GM21381 (cell line): Measurements from ENCODE around the gene STUM.
"Not testable (repeated sequence)": the region's sequence is repeated elsewhere in the genome, so short reads cannot be mapped to it uniquely, and the experiment has no call there.

Experiments
- ATAC-seq: cut with Tn5 transposase; IDR thresholded peaks from one replicate; pipeline ENCODE4 v1.9.1; 2021; ENCODE audit warnings: mild to moderate bottlenecking, moderate library complexity; ENCODE audit not compliant: unreplicated experiment

Gene STUM, protein sequence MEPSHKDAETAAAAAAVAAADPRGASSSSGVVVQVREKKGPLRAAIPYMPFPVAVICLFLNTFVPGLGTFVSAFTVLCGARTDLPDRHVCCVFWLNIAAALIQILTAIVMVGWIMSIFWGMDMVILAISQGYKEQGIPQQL

DNA sequence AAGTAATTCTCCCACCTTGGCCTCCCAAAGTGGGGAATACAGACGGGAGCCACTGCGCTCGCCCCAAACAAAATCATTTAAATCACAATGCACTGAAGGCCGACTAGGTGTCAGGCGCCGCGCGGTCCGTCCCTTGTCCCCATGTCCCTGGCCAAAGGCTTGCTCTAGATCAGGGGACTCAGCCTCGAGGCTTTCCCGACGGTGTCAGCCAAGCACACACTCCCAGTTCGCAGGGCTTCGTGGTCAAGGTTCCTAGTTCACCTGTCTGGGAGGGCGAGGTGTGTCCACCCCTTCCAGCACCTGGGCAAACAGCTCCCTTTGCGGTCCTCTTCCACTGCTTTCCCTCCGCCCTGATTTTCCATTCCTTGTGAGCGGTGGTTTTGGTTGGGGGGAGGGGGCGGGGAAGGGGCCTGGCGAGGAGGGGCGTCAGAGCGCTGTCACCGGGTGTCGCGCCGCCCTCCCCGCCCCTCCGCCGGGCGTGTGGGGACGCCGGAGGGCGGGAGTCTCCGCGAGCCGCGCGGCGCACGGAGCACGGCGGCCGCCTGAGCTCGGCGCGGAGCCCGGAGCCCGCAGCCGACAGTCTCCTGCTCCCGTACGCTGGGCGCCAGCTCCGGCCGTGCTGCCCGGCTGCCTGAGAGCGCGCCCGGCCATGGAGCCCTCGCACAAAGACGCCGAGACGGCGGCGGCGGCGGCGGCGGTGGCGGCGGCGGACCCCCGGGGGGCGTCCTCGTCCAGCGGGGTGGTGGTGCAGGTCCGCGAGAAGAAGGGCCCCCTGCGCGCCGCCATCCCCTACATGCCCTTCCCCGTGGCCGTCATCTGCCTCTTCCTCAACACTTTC is at the start of gene STUM:
Gene STUM (plus strand): TSS at position 509 of the 838 bp plus-strand sequence. CDS start 141 bp downstream, at position 650.
- no peak for ATAC-seq

DNA sequence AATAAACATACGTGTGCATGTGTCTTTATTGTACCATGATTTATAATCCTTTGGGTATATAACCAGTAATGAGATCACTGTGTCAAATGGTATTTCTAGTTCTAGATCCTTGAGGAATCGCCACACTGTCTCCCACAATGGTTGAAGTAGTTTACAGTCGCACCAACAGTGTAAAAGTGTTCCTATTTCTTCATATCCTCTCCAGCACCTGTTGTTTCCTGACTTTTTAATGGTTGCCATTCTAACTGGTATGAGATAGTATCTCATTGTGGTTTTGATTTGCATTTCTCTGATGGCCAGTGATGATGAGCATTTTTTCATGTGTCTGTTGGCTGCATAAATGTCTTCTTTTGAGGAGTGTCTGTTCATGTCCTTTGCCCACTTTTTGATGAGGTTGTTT is 48.9 kb upstream of the STUM start:
- not testable (repeated sequence) for ATAC-seq

DNA sequence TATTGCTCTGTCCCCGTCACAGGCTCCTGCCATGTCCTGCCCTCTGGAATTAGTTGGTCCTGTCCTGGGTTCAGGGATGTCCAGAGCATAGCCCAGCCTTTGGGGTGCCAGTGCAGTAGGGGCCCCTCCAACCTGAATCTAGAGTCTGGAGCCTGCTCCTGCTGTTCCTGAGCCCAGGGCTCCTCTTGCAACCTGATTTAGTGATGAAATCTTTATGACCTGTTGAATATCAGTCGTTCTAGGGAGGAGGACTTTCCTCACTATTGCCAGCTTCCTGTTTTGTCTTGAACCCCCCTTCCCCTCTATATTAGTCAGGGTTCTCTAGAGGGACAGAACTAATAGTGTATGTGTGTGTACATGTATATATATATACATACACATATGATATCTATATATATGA is 42.5 kb upstream of the STUM start:
- no peak for ATAC-seq

DNA sequence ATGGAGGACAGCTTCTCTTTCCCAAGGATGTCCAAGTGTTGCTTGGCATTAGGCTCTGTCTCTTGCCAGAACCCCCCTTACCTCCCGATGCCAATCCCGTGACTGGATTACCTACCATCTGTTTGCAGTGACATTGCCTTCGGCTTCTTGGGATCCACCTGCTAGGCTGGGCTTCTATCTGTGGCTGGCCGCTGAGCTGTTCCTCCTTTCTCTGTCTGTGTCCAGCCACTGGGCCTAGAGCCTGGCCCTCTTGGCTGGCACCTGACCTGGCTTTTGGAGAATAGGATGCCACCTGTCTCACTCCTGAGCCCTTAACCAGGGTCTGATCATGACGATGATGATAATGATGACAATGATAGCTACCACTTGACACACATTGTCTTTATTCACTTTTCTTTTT is 41.6 kb upstream of the STUM start:
- ATAC-seq = no peak

DNA sequence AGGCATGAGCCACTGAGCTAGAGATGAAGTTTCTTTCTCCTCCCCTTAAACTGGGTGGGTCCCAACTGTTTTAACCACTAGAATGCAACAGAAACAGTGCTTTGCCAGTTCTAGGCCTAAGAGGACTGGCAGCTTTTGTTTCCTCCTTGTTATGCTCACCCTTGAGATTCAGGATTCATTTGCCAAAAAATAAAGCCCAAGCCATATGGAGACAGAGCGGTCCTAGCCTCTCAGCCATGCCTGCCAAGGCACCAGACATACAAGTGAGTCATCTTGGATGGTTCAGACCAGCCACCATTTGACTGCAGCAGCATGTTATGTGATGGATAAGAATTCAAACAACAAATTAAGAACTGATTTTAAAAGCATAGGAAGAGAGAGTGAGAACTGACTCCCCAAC is 38.1 kb upstream of the STUM start:
- ATAC-seq = no peak

DNA sequence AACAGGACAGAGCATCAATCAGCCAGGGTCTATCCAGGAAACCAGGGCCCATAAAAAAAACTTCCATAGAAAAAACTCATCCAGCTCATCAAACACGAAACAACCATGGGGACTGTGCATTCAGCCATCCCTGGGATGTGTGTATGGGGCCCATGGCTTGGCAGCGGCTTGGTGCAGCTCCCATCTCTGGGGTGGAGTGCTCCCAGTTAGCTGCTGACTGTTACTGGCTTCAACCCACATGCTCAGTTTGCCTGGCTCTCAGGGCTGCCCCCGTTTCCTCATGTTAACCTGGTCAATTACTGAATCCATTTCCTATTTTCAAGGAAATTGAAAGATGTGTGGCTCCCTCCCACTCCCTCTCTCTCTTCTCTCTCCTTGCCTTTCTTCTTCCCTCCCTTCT is 37.3 kb upstream of the STUM start:
- ATAC-seq = no peak

DNA sequence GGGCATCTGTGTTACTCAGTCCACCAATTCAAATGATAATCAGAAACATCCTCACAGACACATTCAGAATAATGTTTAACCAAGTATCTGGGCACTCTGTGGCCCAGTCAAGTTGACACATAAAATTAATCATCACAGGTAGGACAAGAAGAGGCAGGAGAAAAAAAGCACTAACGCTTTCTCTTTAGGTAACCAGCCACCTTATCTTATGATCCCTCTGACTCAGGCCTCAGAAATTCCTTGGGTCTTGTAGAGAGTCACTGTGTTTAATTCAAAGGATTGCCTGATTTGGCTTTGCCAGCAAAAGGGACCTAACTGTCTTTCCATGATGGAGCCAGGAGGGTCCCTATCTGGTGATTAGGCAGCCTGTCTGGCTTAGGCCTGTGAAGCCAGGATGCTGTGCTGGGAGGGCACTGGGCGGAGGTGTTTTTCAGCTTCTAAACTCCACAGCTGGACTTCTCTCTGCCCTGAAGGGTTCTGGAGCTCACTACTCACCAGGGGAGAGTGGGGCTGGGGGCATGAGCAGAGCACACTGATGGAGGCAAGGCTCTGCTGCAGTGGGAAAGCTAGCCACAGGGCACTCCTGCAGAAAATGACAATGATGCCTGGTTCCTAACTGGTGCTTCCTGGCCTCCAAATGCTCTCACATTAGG is 36.4 kb upstream of the STUM start:
- no peak for ATAC-seq

DNA sequence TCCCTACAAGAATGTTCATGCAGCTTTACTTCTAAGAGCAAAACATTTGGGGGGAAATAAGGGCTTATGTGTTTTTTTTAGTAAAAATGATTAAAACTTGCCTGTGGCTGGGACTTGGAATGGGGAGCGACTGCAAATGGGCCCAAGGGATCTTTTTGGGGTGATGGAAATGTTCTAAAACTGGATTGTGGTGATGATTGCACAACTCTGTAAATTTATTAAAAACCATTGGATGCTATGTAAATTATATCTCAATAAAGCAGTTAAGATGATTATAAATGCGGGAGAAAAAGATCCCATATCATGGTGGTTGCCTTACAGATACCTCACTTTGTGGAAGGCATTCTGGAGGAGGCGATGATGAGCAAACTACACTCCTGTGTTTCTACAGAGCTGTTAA is 30.2 kb upstream of the STUM start:
- no peak for ATAC-seq

DNA sequence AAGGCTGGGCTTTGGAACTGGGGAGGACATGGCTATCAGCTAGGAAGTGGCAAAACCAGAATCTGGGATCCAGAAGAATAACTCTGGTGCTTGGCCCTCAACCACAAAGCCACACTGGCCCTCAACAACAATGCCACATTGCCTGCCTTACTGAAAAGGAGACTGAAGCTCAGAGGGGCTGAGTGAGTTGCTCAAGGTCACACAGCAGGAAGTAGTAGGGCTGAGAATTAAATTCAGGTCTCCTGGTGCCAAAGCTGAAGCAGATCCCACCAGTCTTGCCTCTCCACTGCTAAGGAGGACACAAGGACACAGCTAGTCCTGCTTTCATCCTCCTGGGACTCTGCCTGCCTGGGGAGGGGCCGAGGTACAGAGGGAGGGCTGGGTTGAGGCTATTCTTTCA is 29.4 kb upstream of the STUM start:
- ATAC-seq = no peak

DNA sequence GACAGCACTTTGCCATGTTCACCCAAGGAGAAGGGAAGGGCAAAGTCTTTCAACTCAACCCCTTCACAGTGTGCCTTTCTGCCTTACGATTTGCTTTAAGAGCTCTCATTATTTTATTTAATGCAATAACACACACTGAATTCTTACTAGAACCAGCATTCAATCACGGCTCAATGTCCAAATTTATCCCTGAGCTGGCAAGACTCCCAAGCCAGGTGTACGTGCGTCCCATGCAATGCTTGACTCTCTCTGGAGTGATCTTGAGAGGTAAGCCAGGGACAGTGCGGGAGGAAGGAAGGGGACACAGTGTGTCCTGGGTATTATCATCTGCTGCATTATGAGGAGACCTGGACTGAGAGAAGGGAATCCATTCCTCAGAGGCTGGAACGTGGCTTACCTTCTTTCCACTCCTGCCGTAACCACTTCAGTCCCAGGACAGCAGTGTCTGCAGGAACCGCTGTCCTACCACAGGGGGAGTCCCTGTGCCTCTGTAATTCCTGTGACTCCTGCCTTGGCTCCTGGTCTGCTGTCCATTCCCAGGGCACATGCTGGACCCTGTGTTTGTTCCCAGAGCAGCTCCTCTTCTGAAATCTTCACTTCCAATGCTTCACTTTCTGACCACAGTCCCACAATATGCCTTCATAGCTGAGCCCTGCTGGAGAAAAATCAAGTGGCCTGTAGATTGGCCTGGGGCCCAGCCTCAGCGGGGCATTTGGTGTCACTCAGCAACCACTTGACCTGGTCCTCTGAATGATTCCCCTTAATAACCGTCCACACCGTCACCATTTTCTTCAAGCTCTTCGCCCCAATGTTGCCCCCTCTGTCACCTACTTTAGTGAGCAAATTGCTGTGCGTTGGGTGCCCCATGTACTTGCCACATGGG is 28.6 kb upstream of the STUM start:
- no peak for ATAC-seq

DNA sequence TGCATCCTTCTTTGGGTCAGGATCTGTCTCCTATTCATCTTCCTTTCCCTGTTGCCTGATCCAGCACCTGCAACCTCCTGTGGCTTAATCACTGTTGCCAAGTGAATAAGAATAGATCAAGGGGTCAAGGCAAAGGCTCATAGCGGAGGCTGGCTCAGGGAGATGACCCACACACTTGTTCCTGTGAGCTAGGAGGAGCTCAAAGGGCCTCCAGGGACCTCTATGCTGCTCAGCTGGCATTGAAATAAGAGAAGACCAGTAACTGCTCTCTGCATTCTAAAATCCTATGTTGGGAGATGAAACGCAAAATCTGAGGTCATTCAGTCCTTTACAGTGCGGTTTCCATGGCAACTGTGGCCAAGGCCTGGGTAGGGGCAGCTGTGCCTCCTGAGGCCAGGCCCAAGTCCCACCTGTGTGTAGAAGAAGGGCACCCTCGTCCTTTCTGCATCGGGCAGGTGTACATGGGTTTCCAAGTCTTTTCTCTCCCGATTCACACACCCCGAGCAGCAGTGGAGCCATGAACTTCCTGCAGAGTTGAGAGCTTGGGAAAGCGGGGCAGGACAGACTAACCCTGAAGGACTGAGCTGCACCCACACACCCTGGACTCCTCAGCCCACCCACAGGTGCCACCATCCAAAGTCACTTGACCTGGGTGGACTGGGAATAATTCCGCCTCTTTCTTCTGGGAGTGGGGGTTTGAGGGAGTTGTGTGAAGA is 27.8 kb upstream of the STUM start:
- ATAC-seq = no peak

DNA sequence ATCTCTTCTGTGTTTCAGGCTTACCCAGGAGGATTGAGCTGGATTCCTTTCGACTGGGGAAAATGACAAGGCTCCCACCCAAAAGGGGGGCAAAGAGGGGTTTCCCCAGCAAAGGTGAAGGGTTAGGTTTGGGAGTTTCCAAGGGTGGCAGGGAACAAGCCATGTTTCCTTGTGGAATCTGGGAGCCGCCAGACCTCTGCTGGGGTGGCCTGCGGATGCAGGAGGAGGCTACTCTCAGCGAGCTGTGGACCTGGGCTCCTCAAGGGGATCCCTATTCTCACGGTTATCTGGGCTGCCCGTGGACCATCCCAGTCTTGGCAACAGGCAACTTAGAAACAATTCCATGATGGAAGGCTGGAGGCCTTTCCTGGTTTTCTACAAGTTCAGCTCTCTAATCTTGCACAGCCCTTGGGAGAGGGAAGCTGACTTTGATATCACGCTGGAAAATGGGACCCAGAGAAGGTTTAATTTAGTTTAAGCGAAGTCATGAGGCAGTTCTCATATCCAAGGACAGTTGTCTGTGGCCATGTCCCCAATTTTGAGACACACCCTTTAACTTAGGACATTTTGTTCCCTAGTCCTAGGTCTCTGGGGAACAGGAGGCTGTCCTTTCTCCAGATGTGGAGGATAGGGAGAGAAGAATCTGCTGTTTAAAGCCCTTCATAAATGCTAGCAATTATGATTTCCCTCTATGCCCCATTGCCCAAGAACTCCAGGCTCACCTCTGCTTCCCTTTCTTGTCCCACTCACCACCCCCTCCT is 24.7 kb upstream of the STUM start:
- no peak for ATAC-seq

DNA sequence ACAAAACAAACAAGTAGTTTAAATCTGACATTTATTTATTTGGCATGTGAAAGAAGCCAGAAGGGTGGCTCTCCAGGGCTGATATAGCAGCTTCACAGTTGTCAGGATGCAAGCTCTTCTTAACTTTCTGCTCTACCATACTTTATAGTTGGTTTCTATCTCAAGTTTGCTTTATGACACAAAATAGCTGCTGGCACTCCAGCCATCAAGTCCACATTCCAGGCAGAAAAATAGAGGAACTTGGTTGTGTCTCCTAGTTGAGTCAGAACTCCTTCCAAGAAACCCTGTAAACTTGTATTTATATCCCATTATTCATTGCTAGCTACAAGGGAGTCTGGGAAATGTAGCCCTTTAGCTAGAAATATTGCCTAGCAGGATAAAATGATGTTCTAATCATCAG is 24.0 kb upstream of the STUM start:
- ATAC-seq = no peak

DNA sequence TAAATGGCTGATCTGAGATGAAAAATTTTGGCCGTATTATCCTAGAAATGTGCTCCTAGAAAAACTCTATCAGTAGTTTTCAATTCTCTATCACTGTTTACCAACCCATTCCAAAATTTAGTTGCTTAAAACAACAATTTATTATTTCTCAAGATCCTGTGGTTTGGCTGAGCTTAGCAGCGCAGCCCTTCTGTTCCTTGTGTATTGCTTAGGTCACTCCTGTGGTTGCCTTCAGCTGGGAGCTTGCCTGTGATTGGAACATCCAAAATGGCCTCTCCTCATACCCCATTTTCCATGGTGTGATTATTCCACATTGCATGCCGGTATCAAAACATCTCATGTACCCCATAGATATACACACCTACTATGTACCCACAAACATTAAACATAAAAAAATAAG is 22.8 kb upstream of the STUM start:
- ATAC-seq = no peak

DNA sequence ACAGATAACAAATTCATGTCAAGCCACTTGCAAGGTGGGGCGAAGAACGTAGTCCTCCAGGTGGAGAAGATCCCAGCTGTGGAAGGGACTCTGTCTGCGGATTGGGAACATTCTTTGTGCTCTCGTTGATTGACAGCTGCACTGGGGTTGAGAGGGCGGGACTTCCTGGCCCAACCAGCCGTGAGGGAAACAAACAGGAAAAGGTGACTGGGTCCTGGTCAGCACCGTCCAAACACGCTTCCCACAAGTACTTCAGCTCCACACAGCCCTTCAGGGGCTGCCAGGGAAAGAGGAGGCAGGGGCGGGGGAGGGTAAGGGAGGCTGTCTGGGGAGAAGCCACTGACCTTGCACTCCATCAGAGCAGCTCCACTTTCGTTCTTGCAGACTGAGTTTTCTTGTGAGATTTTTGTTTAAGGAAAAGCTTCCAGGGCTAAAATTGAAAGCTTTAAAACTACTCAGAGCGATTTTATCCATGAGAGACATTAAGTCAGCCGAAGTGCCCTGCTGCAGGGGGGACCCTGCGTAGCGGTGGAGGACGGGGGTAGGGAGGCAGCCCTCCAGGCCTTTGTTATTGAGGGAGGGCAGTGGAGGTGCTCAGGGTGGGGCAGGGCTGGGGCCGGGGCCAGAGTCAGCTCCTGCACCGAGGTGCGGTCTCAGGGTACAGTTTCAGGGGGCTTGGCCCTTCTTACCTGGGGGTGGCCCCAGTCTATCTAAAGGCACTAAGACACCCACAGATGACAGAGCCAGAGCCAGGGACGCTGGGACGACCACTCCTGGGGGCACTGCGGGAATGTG is 21.6 kb upstream of the STUM start:
- ATAC-seq = no peak

DNA sequence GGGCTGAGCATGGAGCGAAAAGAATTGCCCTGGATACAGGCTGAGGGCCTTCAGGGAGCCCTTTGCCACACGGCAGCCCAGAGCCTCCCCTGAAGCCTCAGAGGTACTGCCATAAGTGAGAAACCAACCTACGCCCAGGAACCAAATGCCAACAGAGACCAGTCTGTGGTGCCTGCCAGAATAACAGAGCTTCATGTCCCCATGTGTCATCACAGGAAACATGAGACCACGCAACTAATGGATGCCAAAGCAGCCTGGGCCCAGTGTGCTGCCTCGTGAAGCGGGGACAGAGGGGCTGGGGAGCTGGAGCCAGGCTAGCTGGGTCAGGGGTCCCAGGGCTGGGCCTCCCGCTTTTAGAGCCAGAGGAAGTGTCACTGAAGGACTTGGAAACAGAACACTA is 18.7 kb upstream of the STUM start:
- ATAC-seq = no peak

DNA sequence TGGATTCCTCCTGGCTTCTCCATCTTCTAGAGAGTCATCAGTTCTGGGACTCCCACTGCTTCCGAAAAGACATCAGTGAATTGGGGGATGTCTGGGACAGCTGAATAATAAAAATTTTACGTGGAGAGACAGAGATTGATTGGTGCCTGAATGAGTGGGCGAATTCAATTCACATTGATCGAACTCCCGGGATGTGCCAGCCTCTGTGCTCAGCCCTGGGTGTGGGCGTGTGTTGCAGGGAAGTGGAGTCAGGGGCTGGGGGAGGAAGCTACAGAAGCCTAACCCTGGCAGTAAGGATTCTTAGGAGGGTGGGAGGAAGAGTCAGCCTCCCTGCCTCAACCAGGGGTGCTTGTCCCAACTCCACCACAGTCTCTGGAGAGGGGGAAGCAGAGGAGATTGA is 18.0 kb upstream of the STUM start:
- ATAC-seq = no peak

DNA sequence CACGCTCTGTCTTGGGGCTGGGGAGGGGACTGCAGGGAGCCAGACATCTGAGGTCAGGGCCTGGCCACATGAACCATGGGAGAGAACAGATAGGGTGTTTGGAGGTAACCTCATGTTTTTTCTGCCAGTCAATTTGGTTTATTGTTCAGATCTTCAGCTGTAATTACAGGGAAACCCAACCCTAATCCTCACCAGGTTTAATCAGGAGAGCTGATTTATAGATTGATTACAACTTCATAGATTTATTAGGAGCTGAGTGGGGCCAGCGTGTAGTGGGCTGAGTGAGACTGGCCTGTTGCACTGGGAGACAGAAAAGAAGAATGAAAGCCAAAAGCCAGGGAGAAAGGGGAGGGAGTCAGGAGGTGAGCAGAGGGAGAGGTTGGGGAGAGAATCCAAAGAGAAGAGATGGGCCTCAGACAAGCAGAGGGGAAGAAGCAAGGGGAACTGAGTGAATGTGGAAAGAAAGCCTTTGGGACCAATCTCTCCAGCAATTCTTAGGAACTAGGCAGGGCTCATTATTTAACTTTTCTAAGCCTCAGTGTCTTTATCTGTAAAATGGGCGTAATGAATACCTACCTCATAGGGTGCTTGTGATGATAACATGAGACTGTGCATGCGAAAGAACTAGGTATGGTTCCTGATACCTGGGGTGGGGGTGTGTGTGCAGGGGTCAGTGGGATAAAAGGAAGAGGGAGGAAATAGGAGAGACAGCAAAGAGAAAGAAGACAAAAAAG is 17.0 kb upstream of the STUM start:
- ATAC-seq = no peak
